Stimulated activated CD4-positive, alpha-beta T cell treated with anti-CD3 and anti-CD28 coated beads, Interleukin-4, amount 100 ng/mL, for 1 hour (primary cell): ENCODE results near the gene LHX2.

Experiments
- DNase-seq: peaks from one replicate; pipeline ENCODE4 v3.0.0-alpha.2; 2020

The LHX2 gene

GRCh38 chr9:124068251-124068650 lies 56.7 kb downstream of the LHX2 start:
- DNase-seq: no peak

DNA sequence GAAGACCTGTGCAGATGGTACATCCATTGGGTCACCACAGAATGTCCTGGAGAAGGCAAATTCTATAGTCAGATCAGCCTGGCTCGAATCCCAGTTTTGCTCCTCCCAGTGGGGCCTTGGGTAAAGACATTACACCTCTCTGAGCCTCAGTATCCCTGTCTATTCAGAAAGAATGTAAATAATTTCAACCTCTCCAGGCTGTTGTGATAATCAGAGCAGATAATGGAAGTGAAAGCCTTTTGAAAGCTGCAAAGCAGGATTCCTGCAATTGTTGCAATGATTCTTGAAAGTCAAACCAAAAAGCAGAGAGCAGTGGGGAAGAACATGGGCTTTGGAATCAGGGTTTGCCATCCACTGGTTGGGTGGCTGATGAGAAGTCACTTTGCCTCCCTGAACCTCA lies 63.2 kb downstream of the LHX2 start:
- DNase-seq: no peak

- DNase-seq: no peak
Observed at GRCh38 chr9:124075761-124076160, 64.2 kb downstream of the LHX2 start.

DNA sequence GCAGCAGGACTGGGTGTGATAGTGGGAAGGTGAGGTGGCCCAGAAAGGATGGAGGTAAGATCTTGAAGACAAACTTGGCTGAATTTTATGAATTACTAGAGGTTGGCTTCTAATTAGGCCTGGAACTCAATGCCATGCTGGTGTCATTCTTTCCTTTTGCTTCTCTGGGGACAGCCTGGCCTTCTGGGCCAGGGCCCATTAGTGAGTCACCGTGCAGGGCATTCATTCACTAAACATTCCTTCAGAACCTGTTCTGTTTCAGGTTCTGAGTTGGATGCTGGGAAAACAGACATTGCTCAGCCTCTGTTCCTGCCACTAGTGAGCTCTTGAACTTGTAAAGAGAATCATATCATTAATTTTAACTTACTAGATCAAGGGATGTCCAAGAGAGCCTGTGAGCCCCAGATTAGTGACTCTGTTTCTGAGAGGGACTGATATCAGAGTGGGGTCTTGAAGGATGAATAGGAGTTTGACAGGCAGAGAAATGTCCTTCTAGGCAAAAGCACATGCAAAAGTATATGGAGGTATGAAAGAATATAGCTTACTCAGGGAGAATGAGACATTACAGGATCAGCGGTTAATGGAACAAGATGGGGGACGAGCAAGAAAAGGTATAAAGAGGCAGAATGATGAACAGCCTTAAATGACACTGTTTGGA lies 66.5 kb downstream of the LHX2 start:
- no peak for DNase-seq

- DNase-seq: no peak
Observed at GRCh38 chr9:124078641-124079040, 67.1 kb downstream of the LHX2 start.

DNA sequence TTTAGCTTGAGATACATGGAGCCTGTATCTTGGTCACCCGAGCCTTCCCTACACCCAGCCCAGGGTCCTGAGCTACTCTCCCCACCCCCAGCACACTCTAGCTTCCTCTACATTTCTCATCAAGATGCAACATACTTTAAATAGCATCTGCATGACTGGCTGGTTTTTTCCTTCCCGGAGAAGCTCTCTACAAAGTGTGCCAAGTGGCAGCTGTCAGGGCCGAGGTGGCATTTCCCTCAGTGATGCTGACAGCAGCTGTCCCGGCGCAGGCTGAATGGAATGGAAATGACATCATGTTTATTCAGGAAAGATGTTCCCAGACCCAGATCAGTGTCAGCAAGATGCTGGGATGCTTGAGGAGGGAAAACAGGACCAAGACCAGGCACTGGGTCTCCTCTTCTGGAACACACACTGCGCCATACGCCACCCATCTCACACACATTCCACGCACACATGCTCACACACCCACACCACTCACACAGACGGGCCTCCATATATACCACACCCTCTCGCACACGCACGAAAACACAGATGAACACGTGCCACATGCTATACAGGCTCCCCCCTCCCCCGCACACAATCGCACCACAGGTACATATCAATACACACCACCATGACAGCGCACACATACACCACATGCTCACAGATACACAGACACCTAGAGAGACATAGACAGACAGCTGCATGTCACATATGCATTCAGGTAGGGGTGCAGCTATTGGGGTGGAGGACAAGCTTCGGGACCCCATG lies 67.8 kb downstream of the LHX2 start:
- DNase-seq: no peak

GRCh38 chr9:124082622-124083021 lies 71.1 kb downstream of the LHX2 start:
- DNase-seq: no peak
